Liver (tissue), 3 donors: ENCODE results near the gene MDM2.

ENCODE experiments used
- ATF3 ChIP-seq: IDR thresholded peaks from 2 replicates; pipeline ENCODE4 v1.6.1; 2016; ENCODE audit warnings: antibody characterized with exemption
- CTCF ChIP-seq: fragments of 150-350 bp; IDR thresholded peaks from 2 replicates; pipeline ENCODE4 v1.5.1; 2017; ENCODE audit warnings: improper control_type of control experiment, low read depth, low read length; ENCODE audit not compliant: missing input control
- REST ChIP-seq: IDR thresholded peaks from 2 replicates; pipeline ENCODE4 v1.6.1; 2016; ENCODE audit warnings: antibody characterized with exemption, mild to moderate bottlenecking
- RXRA ChIP-seq, 2 donors: IDR thresholded peaks; 2 replicates each; pipeline ENCODE4 v1.6.1; 2017 to 2018; ENCODE audit warnings: antibody characterized with exemption in 2 of 2, mild to moderate bottlenecking in 1 of 2
- YY1 ChIP-seq: IDR thresholded peaks from 2 replicates; pipeline ENCODE4 v1.6.1; 2016; ENCODE audit warnings: antibody characterized with exemption, mild to moderate bottlenecking
- donor health status: healthy.
- donor health status: healthy.

- TF ChIP-seq CTCF (no peak), ATF3 (no peak), REST (no peak), YY1 (no peak), RXRA (IDR thresholded peaks at IDR 0.05) (no peak)
These were observed 47.1 kb upstream of the MDM2 start for GRCh38 chr12:68760806-68761441.
